Measurements from ENCODE around the gene OOEP. TPM values are rescaled to one million over a fixed set of nuclear protein-coding genes. Genes with fewer than 3 reads are reported as not detected.
"Not testable (repeated sequence)": the region's sequence is repeated elsewhere in the genome, so short reads cannot be mapped to it uniquely, and the experiment has no call there.

The OOEP gene
- total and polyA plus RNA-seq, 7 donors, result 0.15 TPM; not detected in 6

- ATAC-seq (no peak), DNase-seq (no peak)
- Histone ChIP-seq H3K27me3 (ENCODE audit: insufficient read depth in 3 of 3, low read length in 2 of 3) (no peaks in the 10 kb centered on the region), H3K36me3 (ENCODE audit: insufficient read depth in 1 of 2, low read depth in 1 of 2) (no peaks in the 10 kb centered on the region), H3K4me1 (no peaks in the 10 kb centered on the region), H3K9me3 (no peaks in the 10 kb centered on the region), H3K27ac (no peak overlapping the region), H3K4me3 (no peak overlapping the region)
- no peak for TF ChIP-seq CTCF (IDR thresholded peaks at IDR 0.05)
- WGBS, 3 donors, result 95 to 96% (median 95%) methylated on average over 10 of the region's 10 CpGs
- intact Hi-C loops (cut with DNase I), result no loop called here
These were observed 26.2 kb upstream of the OOEP start for GRCh38 chr6:73395875-73396274.

- no peaks in the 10 kb centered on the region for H3K9me3 ChIP-seq
- no peaks in the 10 kb centered on the region for H3K4me1 ChIP-seq
- H3K36me3 ChIP-seq (ENCODE audit: insufficient read depth in 1 of 2, low read depth in 1 of 2), result no peaks in the 10 kb centered on the region
- H3K4me3 ChIP-seq, result peak within 1 kb of the TSS; percentile 22
- no peak for TF ChIP-seq CTCF (IDR thresholded peaks at IDR 0.05)
- intact Hi-C loops (cut with DNase I), result no loop called here
- DNase-seq (peak; percentile 39 to 75), ATAC-seq (peak; percentile 27 to 83 (median 67))
- H3K27ac ChIP-seq, result no peak within 1 kb of the TSS
- H3K27me3 ChIP-seq (ENCODE audit: insufficient read depth in 3 of 3, low read length in 2 of 3), result no peaks in the 10 kb centered on the region
- WGBS, 3 donors, result 72 to 78% (median 74%) methylated on average over 54 of the region's 54 CpGs
These were observed 25.1 kb upstream of the OOEP start, which contains the start of gene DDX43 for GRCh38 chr6:73394577-73395354. Gene DDX43 (plus strand): TSS chr6:73394828. CDS start chr6:73394906, 78 bp downstream.

GRCh38 chr6:73393278-73393677 lies 23.6 kb upstream of the OOEP start:
- no peak for ATAC-seq
- 85 to 90% (median 90%) methylated on average over 3 of the region's 3 CpGs for WGBS, 3 donors

GRCh38 chr6:73392188-73392587 lies 22.5 kb upstream of the OOEP start:
- H3K4me3 ChIP-seq; H3K4me1 ChIP-seq; ATAC-seq; H3K27me3 ChIP-seq (ENCODE audit: insufficient read depth in 3 of 3, low read length in 2 of 3); H3K27ac ChIP-seq; H3K9me3 ChIP-seq; DNase-seq; H3K36me3 ChIP-seq (ENCODE audit: insufficient read depth in 1 of 2, low read depth in 1 of 2); intact Hi-C loops (cut with DNase I): not testable (repeated sequence)
- 51 to 61% (median 57%) methylated on average over 4 of the region's 4 CpGs for WGBS, 3 donors

More at GRCh38 chr6:73393278-73393677, 23.6 kb upstream of the OOEP start:
- peaks cover 3% of the 10 kb centered on the region for H3K4me1 ChIP-seq
- TF ChIP-seq CTCF (IDR thresholded peaks at IDR 0.05), result no peak
- H3K4me3 ChIP-seq, result no peak overlapping the region
- intact Hi-C loops (cut with DNase I), result no loop called here
- no peak overlapping the region for H3K27ac ChIP-seq
- no peaks in the 10 kb centered on the region for H3K9me3 ChIP-seq
- no peaks in the 10 kb centered on the region for H3K27me3 ChIP-seq (ENCODE audit: insufficient read depth in 3 of 3, low read length in 2 of 3)
- no peak for DNase-seq
- H3K36me3 ChIP-seq (ENCODE audit: insufficient read depth in 1 of 2, low read depth in 1 of 2), result no peaks in the 10 kb centered on the region

GRCh38 chr6:73391675-73392074 lies 22.0 kb upstream of the OOEP start:
- WGBS, 3 donors, result 75 to 81% (median 75%) methylated on average over 2 of the region's 2 CpGs
- Histone ChIP-seq H3K27ac (no peak overlapping the region), H3K9me3 (no peaks in the 10 kb centered on the region), H3K27me3 (ENCODE audit: insufficient read depth in 3 of 3, low read length in 2 of 3) (no peaks in the 10 kb centered on the region), H3K4me1 (peaks cover 3% of the 10 kb centered on the region), H3K36me3 (ENCODE audit: insufficient read depth in 1 of 2, low read depth in 1 of 2) (no peaks in the 10 kb centered on the region), H3K4me3 (no peak overlapping the region)
- intact Hi-C loops (cut with DNase I), result no loop called here
- no peak for DNase-seq
- no peak for ATAC-seq
- no peak for TF ChIP-seq CTCF (IDR thresholded peaks at IDR 0.05)

Measured in psoas muscle (tissue), 8 donors.